H1 (cell line): ENCODE measurements around the gene ROS1. TPM values are rescaled to one million over a fixed set of nuclear protein-coding genes. Genes with fewer than 3 reads are reported as not detected.
A peak's percentile ranks its signal among the peaks of the same experiment; 100 is the strongest.

Experiments used
- CTCF ChIA-PET: fragments of 300-600 bp; sonication (Branson Sonifier 250); formaldehyde crosslinking; loops from one replicate; lab custom pipeline; 2021; ENCODE audit not compliant: partially characterized antibody; lab: Charles Lee
- POLR2A ChIA-PET: fragments of 300-600 bp; sonication (Branson Sonifier 250); formaldehyde crosslinking; loops from one replicate; lab custom pipeline; 2021; ENCODE audit warnings: inconsistent platforms; ENCODE audit not compliant: partially characterized antibody; lab: Charles Lee
- DNase-seq, 2 experiments: peaks; one replicate each; pipeline versions ENCODE4 v3.0.0 to v3.0.0-alpha.2; 2010 to 2022; ENCODE audit warnings: low spot score in 2 of 2, low read depth in 1 of 2, mixed read lengths in 1 of 2
- FAIRE-seq: peaks from 2 replicates; lab custom pipeline; 2011; peaks lifted over from hg19 to GRCh38; lab: Jason Lieb, UNC
- H2AFZ ChIP-seq: 2 replicates; pipeline ENCODE4 v1.8.1; 2012; ENCODE audit warnings: low read length, inconsistent platforms
- H2AK5ac ChIP-seq: 2 replicates; pipeline ENCODE4 v1.6.1; 2013; ENCODE audit warnings: low read depth, low read length
- H2BK120ac ChIP-seq: replicated peaks from 2 replicates; pipeline ENCODE3; 2013; ENCODE audit warnings: low read depth, low read length, inconsistent platforms
- H2BK12ac ChIP-seq: 2 replicates; pipeline ENCODE4 v1.6.1; 2013; ENCODE audit warnings: low read depth, low read length
- H2BK15ac ChIP-seq: 2 replicates; pipeline ENCODE4 v1.6.1; 2013; ENCODE audit warnings: low read length
- H2BK20ac ChIP-seq: 2 replicates; pipeline ENCODE4 v1.6.1; 2013; ENCODE audit warnings: low read length
- H2BK5ac ChIP-seq: 2 replicates; pipeline ENCODE4 v1.6.1; 2013; ENCODE audit warnings: low read depth, low read length
- H3K14ac ChIP-seq: 2 replicates; pipeline ENCODE4 v1.6.1; 2013; ENCODE audit warnings: inconsistent platforms; ENCODE audit not compliant: insufficient read length
- H3K18ac ChIP-seq: 2 replicates; pipeline ENCODE4 v1.6.1; 2013; ENCODE audit warnings: low read length; ENCODE audit errors: extremely low read depth
- H3K23ac ChIP-seq: 2 replicates; pipeline ENCODE4 v1.6.1; 2013; ENCODE audit warnings: inconsistent platforms; ENCODE audit not compliant: insufficient read length
- H3K23me2 ChIP-seq: 2 replicates; pipeline ENCODE4 v1.6.1; 2013; ENCODE audit warnings: low read depth, low read length
- H3K27ac ChIP-seq: 2 replicates; pipeline ENCODE4 v1.6.1; 2011; ENCODE audit warnings: low read depth, low read length, inconsistent platforms
- H3K27me3 ChIP-seq, 4 experiments: replicated peaks in 1 of 4; 1 replicate in 1 of 4; 2 replicates in 3 of 4; pipeline versions ENCODE4 v1.6.1 to v1.8.1; 2011 to 2013; ENCODE audit warnings: low read length in 3 of 4, mild to moderate bottlenecking in 3 of 4, inconsistent platforms in 2 of 4, mixed read lengths in 2 of 4, moderate library complexity in 1 of 4; ENCODE audit not compliant: control insufficient read depth in 3 of 4, insufficient read depth in 3 of 4; ENCODE audit errors: extremely low read depth in 1 of 4
- H3K36me3 ChIP-seq, 4 experiments: 2 replicates each; pipeline versions ENCODE4 v1.6.1 to v1.8.1; 2011 to 2013; ENCODE audit warnings: mild to moderate bottlenecking in 4 of 4, low read length in 3 of 4, moderate library complexity in 2 of 4, control low read depth in 1 of 4, inconsistent platforms in 1 of 4; ENCODE audit not compliant: insufficient read depth in 4 of 4, control insufficient read depth in 2 of 4
- H3K4ac ChIP-seq: replicated peaks from 2 replicates; pipeline ENCODE3; 2013; ENCODE audit warnings: low read length, low read depth, mixed read lengths, inconsistent platforms; ENCODE audit not compliant: insufficient read length
- H3K4me1 ChIP-seq, 4 experiments: replicated peaks in 1 of 4; 1 replicate in 1 of 4; 2 replicates in 3 of 4; pipeline versions ENCODE4 v1.6.1 to v1.8.1; 2011 to 2013; ENCODE audit warnings: low read length in 3 of 4, inconsistent platforms in 2 of 4, mixed read lengths in 1 of 4; ENCODE audit not compliant: insufficient read depth in 4 of 4, control insufficient read depth in 3 of 4
- H3K4me2 ChIP-seq, 2 experiments: 2 replicates each; pipeline versions ENCODE4 v1.6.1 to v1.8.1; 2011 to 2013; ENCODE audit warnings: low read depth in 2 of 2, low read length in 2 of 2, control low read depth in 1 of 2, inconsistent platforms in 1 of 2, mild to moderate bottlenecking in 1 of 2; ENCODE audit not compliant: insufficient read depth in 1 of 2
- H3K4me3 ChIP-seq, 4 experiments: fragments of 200-600, 300-600 bp in 1 of 4; sonication (generic), shearing (Covaris generic), sonication (Bioruptor Twin) in 1 of 4; 2 replicates each; pipeline versions ENCODE4 v1.5.1 to v1.8.1; 2011 to 2016; ENCODE audit warnings: low read length in 4 of 4, low read depth in 3 of 4, control low read depth in 2 of 4, inconsistent platforms in 2 of 4, mild to moderate bottlenecking in 2 of 4, mixed read lengths in 1 of 4, moderate library complexity in 1 of 4; ENCODE audit not compliant: insufficient read depth in 2 of 4; ENCODE audit errors: extremely low read depth in 1 of 4
- H3K56ac ChIP-seq: replicated peaks from 2 replicates; pipeline ENCODE3; 2013; ENCODE audit warnings: low read depth, mild to moderate bottlenecking, mixed read lengths, low read length, inconsistent platforms; ENCODE audit not compliant: insufficient read length
- H3K79me1 ChIP-seq: 2 replicates; pipeline ENCODE4 v1.6.1; 2013; ENCODE audit warnings: low read depth, low read length, control low read depth
- H3K79me2 ChIP-seq, 2 experiments: 2 replicates each; pipeline versions ENCODE4 v1.6.1 to v1.8.1; 2012 to 2013; ENCODE audit warnings: low read length in 2 of 2, mild to moderate bottlenecking in 2 of 2, inconsistent platforms in 1 of 2; ENCODE audit not compliant: insufficient read depth in 2 of 2, control insufficient read depth in 1 of 2
- H3K9ac ChIP-seq, 4 experiments: replicated peaks in 1 of 4; 1 replicate in 1 of 4; 2 replicates in 3 of 4; pipeline versions ENCODE4 v1.6.1 to v1.8.1; 2011 to 2013; ENCODE audit warnings: low read depth in 3 of 4, low read length in 3 of 4, control low read depth in 2 of 4, mild to moderate bottlenecking in 2 of 4, moderate library complexity in 2 of 4, inconsistent platforms in 1 of 4; ENCODE audit errors: extremely low read depth in 1 of 4
- H3K9me3 ChIP-seq, 2 experiments: 2 replicates each; pipeline versions ENCODE4 v1.6.1 to v1.8.1; 2012 to 2013; ENCODE audit warnings: mild to moderate bottlenecking in 2 of 2, moderate library complexity in 2 of 2, control low read depth in 1 of 2, inconsistent platforms in 1 of 2, low read depth in 1 of 2, low read length in 1 of 2, mixed read lengths in 1 of 2; ENCODE audit not compliant: insufficient read depth in 2 of 2
- H4K20me1 ChIP-seq, 2 experiments: replicated peaks in 1 of 2; 2 replicates each; pipeline versions ENCODE3 to v1.8.1; 2011 to 2013; ENCODE audit warnings: inconsistent platforms in 2 of 2, low read length in 2 of 2, mild to moderate bottlenecking in 1 of 2; ENCODE audit not compliant: insufficient read depth in 2 of 2, control insufficient read depth in 1 of 2
- H4K5ac ChIP-seq: 2 replicates; pipeline ENCODE4 v1.6.1; 2013; ENCODE audit warnings: low read length, low read depth, mixed read lengths, inconsistent platforms; ENCODE audit not compliant: insufficient read length
- H4K8ac ChIP-seq: 2 replicates; pipeline ENCODE4 v1.8.0; 2013; ENCODE audit warnings: mild to moderate bottlenecking, moderate library complexity, low read length, inconsistent platforms; ENCODE audit not compliant: insufficient read depth; ENCODE audit errors: extremely low read depth
- H4K91ac ChIP-seq: replicated peaks from 2 replicates; pipeline ENCODE3; 2013; ENCODE audit warnings: low read length, mixed read lengths, inconsistent platforms; ENCODE audit not compliant: insufficient read length
- BACH1 ChIP-seq: IDR thresholded peaks from 2 replicates; pipeline ENCODE4 v1.6.1; 2012; ENCODE audit warnings: low read length, improper control_type of control experiment
- CEBPB ChIP-seq: IDR thresholded peaks from 2 replicates; pipeline ENCODE4 v1.6.1; 2012; ENCODE audit warnings: low read depth, low read length
- CHD1 ChIP-seq: IDR thresholded peaks from 2 replicates; pipeline ENCODE4 v1.6.1; 2012; ENCODE audit warnings: low read depth, low read length, improper control_type of control experiment
- KDM1A ChIP-seq: fragments of 200-600, 300-600 bp; sonication (generic); IDR thresholded peaks from 2 replicates; pipeline ENCODE4 v1.7.1; 2016; ENCODE audit warnings: mild to moderate bottlenecking, low read length, borderline replicate concordance
- KDM4A ChIP-seq: IDR thresholded peaks from one replicate; pipeline ENCODE4 v1.7.1; 2012; ENCODE audit warnings: low read depth, mild to moderate bottlenecking, moderate library complexity, low read length, inconsistent platforms; ENCODE audit not compliant: severe bottlenecking
- RFX5 ChIP-seq: IDR thresholded peaks from 2 replicates; pipeline ENCODE4 v1.6.1; 2011; ENCODE audit warnings: low read depth, low read length, improper control_type of control experiment, borderline replicate concordance
- SUZ12 ChIP-seq: fragments of 200-600 bp; sonication (generic); IDR thresholded peaks from 2 replicates; pipeline ENCODE4 v1.6.1; 2012; ENCODE audit warnings: mild to moderate bottlenecking, inconsistent platforms, low read length, moderate library complexity, mixed read lengths
- TAF1 ChIP-seq: IDR thresholded peaks from 2 replicates; pipeline ENCODE4 v1.6.1; 2011; ENCODE audit warnings: mild to moderate bottlenecking, low read depth, low read length
- TEAD4 ChIP-seq: IDR thresholded peaks from 2 replicates; pipeline ENCODE4 v1.6.1; 2012; ENCODE audit warnings: low read depth, low read length, inconsistent platforms, mixed read lengths
- WGBS, 2 experiments: shearing (Covaris generic) in 1 of 2; methylation state at CpG; one replicate each; pipeline versions ENCODE4 v1.1.6 to v1.1.7; 2013 to 2015; ENCODE audit warnings: low lambda C conversion rate in 2 of 2, mixed read lengths in 2 of 2, inconsistent platforms in 1 of 2, low coverage in 1 of 2, missing lambda C conversion rate in 1 of 2; ENCODE audit not compliant: insufficient replicate concordance in 2 of 2, insufficient coverage in 1 of 2, insufficient read length in 1 of 2; ENCODE audit errors: extremely low coverage in 1 of 2, missing lambda C conversion rate in 1 of 2; 5-methylcytosine and 5-hydroxymethylcytosine counted together
- polyA plus RNA-seq, 7 experiments: library from polyadenylated mRNA; depleted of rRNA in 3 of 7; stranded (reverse) in 5 of 7; unstranded in 2 of 7; fragments of >200 nt in 5 of 7; fragments of 200-250 nt in 2 of 7; gene quantifications; 1 replicate in 5 of 7; 2 replicates in 1 of 7; 4 replicates in 1 of 7; pipeline versions ENCODE4 v1.2.1 to v1.2.3, GENCODE V29; 2011 to 2013; ENCODE audit warnings: missing spikeins in 2 of 7, mixed read lengths in 2 of 7
- total RNA-seq: library from RNA; stranded (reverse); fragmentation: NEBNext Ultra II Directional; extraction: Animal tissue kit (Norgen Biotek cat#: 25700); gene quantifications from 2 replicates; pipeline ENCODE4 v1.2.1, GENCODE V29; 2021
- TF ChIP-seq, protein P1 (sequence below), 3 experiments: IDR thresholded peaks; 1 replicate in 2 of 3; 2 replicates in 1 of 3; pipeline versions ENCODE4 v1.5.1 to v1.6.1; 2011; ENCODE audit warnings: low read length in 3 of 3, mild to moderate bottlenecking in 3 of 3, inconsistent platforms in 2 of 3, low read depth in 1 of 3, moderate library complexity in 1 of 3; ENCODE audit not compliant: insufficient read depth in 1 of 3; ENCODE audit errors: control extremely low read depth in 1 of 3

The ROS1 gene
- total and polyA plus RNA-seq, 2 of the 8 experiments (the other 6 are each of a cell fraction or from before 2014, with no cell fraction given): not detected

DNA sequence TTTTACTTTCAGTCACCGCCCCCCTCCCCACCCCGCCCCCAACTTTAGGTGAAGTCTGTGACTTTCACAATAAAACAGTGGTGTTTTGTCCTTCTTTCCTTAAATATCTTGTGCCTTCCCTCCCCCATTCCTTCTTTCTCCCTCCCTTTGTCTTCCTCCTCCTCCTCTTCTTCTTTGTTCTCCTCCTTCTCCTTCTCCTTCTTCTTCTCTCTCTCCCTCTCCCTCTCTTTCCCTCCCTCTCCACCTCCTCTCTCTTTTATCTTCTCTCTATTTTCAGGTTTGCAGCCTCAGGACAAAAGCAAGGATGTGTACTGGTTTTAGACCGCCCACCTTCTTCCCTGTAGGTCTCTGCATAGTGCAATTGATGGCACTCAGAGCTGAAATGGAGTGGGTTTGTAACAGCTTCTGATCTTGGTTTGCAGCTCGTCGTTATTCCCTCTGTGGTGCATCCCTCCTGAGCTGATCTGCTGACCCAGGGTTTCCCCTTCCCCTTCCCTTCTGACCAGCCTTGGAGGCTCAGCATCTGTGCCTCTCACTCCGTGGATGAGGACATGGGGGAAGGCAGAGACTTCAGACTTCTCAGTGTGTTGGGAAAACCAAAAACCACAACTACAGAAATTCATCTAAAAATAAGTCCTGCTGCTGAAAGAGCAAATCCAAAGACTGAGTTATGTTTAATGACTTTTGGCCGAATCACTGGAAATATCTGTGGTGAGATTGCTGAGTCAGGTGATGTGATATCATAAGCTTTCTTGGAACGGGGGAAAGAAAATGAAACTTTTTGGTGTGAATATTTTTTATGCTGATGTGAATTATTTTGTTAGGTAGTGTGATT is 153.5 kb downstream of the ROS1 start:
- no peak overlapping the region for H3K27ac ChIP-seq
- H3K18ac ChIP-seq: no peak overlapping the region
- ChIA-PET POLR2A (no interaction called here), CTCF (interaction anchor here (0.5 to 1.9 kb wide), 7 partner anchors 11 to 308 kb away, joined by 3 to 6 read pairs (median 3); no protein-coding TSS in a partner anchor)
- no peaks in the 10 kb centered on the region for H3K36me3 ChIP-seq
- H3K23me2 ChIP-seq: peaks cover 6% of the 10 kb centered on the region; the same call in 1 of the 2 replicates
- H2BK5ac ChIP-seq: no peak overlapping the region
- no peak overlapping the region for H2AK5ac ChIP-seq
- WGBS, 2 experiments: 26% methylated on average over 8 of the region's 8 CpGs; no CpG with 5 or more reads in 1 of the 2 experiments
- FAIRE-seq (no peak), DNase-seq (no peak)
- H4K5ac ChIP-seq: no peak overlapping the region
- H2AFZ ChIP-seq: no peak overlapping the region
- H2BK12ac ChIP-seq: no peak overlapping the region
- no peak overlapping the region for H3K14ac ChIP-seq
- no peak overlapping the region for H4K8ac ChIP-seq
- H3K4me2 ChIP-seq: peak overlapping the region; percentile 37 to 72
- no peak overlapping the region for H2BK20ac ChIP-seq
- H3K27me3 ChIP-seq: peaks cover 41 to 67% (median 54%) of the 10 kb centered on the region in 4 experiments
- no peak overlapping the region for H4K91ac ChIP-seq
- H3K9ac ChIP-seq: no peak overlapping the region
- no peak overlapping the region for H3K23ac ChIP-seq
- no peaks in the 10 kb centered on the region for H3K9me3 ChIP-seq
- no peaks in the 10 kb centered on the region for H3K79me2 ChIP-seq
- no peak overlapping the region for H3K4ac ChIP-seq
- peak overlapping the region in 2 of 4 experiments; percentile 2 to 40; a peak in 1 of 8 replicates for H3K4me3 ChIP-seq
- H4K20me1 ChIP-seq: peaks cover 0 to 5% of the 10 kb centered on the region in 2 experiments
- H2BK120ac ChIP-seq: no peak overlapping the region
- no peak overlapping the region for H3K56ac ChIP-seq
- H2BK15ac ChIP-seq: no peak overlapping the region
- no peaks in the 10 kb centered on the region for H3K79me1 ChIP-seq
- H3K4me1 ChIP-seq: peaks cover 0 to 6% (median under 1%) of the 10 kb centered on the region in 4 experiments; a peak in 4 of 7 replicates
- TF ChIP-seq, protein P1, sequence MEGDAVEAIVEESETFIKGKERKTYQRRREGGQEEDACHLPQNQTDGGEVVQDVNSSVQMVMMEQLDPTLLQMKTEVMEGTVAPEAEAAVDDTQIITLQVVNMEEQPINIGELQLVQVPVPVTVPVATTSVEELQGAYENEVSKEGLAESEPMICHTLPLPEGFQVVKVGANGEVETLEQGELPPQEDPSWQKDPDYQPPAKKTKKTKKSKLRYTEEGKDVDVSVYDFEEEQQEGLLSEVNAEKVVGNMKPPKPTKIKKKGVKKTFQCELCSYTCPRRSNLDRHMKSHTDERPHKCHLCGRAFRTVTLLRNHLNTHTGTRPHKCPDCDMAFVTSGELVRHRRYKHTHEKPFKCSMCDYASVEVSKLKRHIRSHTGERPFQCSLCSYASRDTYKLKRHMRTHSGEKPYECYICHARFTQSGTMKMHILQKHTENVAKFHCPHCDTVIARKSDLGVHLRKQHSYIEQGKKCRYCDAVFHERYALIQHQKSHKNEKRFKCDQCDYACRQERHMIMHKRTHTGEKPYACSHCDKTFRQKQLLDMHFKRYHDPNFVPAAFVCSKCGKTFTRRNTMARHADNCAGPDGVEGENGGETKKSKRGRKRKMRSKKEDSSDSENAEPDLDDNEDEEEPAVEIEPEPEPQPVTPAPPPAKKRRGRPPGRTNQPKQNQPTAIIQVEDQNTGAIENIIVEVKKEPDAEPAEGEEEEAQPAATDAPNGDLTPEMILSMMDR (IDR thresholded peaks at IDR 0.05; ENCODE audit: control extremely low read depth in 1 of 3, insufficient read depth in 1 of 3, low read depth in 1 of 3, low read length in 3 of 3): no peak
- TF ChIP-seq TAF1 (no peak), RFX5 (no peak), BACH1 (no peak), SUZ12 (peak; percentile 45; the same call in 1 of the 2 replicates), CHD1 (no peak), CEBPB (no peak), KDM4A (peak; percentile 19), TEAD4 (no peak), KDM1A (no peak)
